NCI-H2171 (cell line): ENCODE results near the gene TTC1.
"Not testable (repeated sequence)": the region's sequence is repeated elsewhere in the genome, so short reads cannot be mapped to it uniquely, and the experiment has no call there.

Experiments used
- DNase-seq: peaks from one replicate; lab custom pipeline; 2025; lab: John Stamatoyannopoulos, UW

The TTC1 gene

GRCh38 chr5:160040471-160040835 is 31.5 kb downstream of the TTC1 start:
- no peak for DNase-seq

- DNase-seq = no peak
Measured at GRCh38 chr5:160042671-160043070, 33.7 kb downstream of the TTC1 start.

GRCh38 chr5:160044391-160044804 is 35.5 kb downstream of the TTC1 start:
- DNase-seq = no peak

GRCh38 chr5:160044967-160045366 is 36.0 kb downstream of the TTC1 start:
- no peak for DNase-seq

GRCh38 chr5:160047423-160047822 is 38.5 kb downstream of the TTC1 start:
- no peak for DNase-seq

GRCh38 chr5:160048131-160048530 is 39.2 kb downstream of the TTC1 start:
- no peak for DNase-seq

- no peak for DNase-seq
Measured at GRCh38 chr5:160049099-160049498, 40.2 kb downstream of the TTC1 start.

GRCh38 chr5:160054047-160054446 is 45.1 kb downstream of the TTC1 start:
- DNase-seq = no peak

- no peak for DNase-seq
Measured at GRCh38 chr5:160054831-160055230, 45.9 kb downstream of the TTC1 start.

- no peak for DNase-seq
Measured at GRCh38 chr5:160057256-160057655, 48.3 kb downstream of the TTC1 start.

- no peak for DNase-seq
Measured at GRCh38 chr5:160060001-160060400, 51.1 kb downstream of the TTC1 start.

- no peak for DNase-seq
Measured at GRCh38 chr5:160061770-160062169, 52.8 kb downstream of the TTC1 start.

- DNase-seq = no peak
Measured at GRCh38 chr5:160064417-160064810, 55.5 kb downstream of the TTC1 start.

- DNase-seq = no peak
Measured at GRCh38 chr5:160064995-160065614, 56.2 kb downstream of the TTC1 start.

- not testable (repeated sequence) for DNase-seq
Measured at GRCh38 chr5:160069120-160069519, 60.2 kb downstream of the TTC1 start.

GRCh38 chr5:160071516-160071915 is 62.6 kb downstream of the TTC1 start:
- DNase-seq = no peak

- no peak for DNase-seq
Measured at GRCh38 chr5:160071916-160072315, 63.0 kb downstream of the TTC1 start.

- no peak for DNase-seq
Measured at GRCh38 chr5:160075073-160075472, 66.1 kb downstream of the TTC1 start.

GRCh38 chr5:160076997-160077396 is 68.1 kb downstream of the TTC1 start:
- no peak for DNase-seq

GRCh38 chr5:160079753-160080152 is 70.8 kb downstream of the TTC1 start:
- no peak for DNase-seq

- no peak for DNase-seq
Measured at GRCh38 chr5:160081495-160081894, 72.6 kb downstream of the TTC1 start.

GRCh38 chr5:160082614-160083500 is 73.9 kb downstream of the TTC1 start:
- DNase-seq = no peak

GRCh38 chr5:160083501-160083900 is 74.6 kb downstream of the TTC1 start:
- no peak for DNase-seq

GRCh38 chr5:160084144-160084543 is 75.2 kb downstream of the TTC1 start:
- DNase-seq = no peak
